Transverse colon (tissue), 4 donors: ENCODE results near the gene SHQ1. TPM values are rescaled to one million over a fixed set of nuclear protein-coding genes. Genes with fewer than 3 reads are reported as not detected.

Source experiments
- DNase-seq: peaks from one replicate; pipeline ENCODE4 v3.0.0-alpha.2; 2019
- H3K27ac ChIP-seq, 4 donors: fragments of 200-600 bp; sonication (generic); 2 replicates each; pipeline ENCODE4 v1.5.1; 2016 to 2018; ENCODE audit warnings: inconsistent platforms in 4 of 4
- H3K27me3 ChIP-seq: fragments of 200-600 bp; sonication (generic); 2 replicates; pipeline ENCODE4 v1.5.1; 2017; ENCODE audit warnings: inconsistent platforms
- H3K36me3 ChIP-seq, 4 donors: fragments of 200-600 bp; sonication (generic); 2 replicates each; pipeline ENCODE4 v1.5.1; 2017 to 2019; ENCODE audit warnings: inconsistent platforms in 4 of 4
- H3K4me1 ChIP-seq, 4 donors: fragments of 200-600 bp; sonication (generic); 2 replicates each; pipeline ENCODE4 v1.5.1; 2017 to 2020; ENCODE audit warnings: inconsistent platforms in 4 of 4
- H3K4me3 ChIP-seq, 4 donors: fragments of 200-600 bp; sonication (generic); 1 replicate in 1 of 4; 2 replicates in 3 of 4; pipeline versions ENCODE4 v1.5.1 to v1.6.1; 2017 to 2019; ENCODE audit warnings: inconsistent platforms in 4 of 4
- H3K9me3 ChIP-seq, 2 donors: fragments of 200-600 bp; sonication (generic); 2 replicates each; pipeline ENCODE4 v1.5.1; 2017 to 2019; ENCODE audit warnings: inconsistent platforms in 2 of 2
- CTCF ChIP-seq, 5 experiments: fragments of 200-600 bp in 3 of 5; fragments of 450-650 bp in 2 of 5; sonication (generic) in 3 of 5; IDR thresholded peaks; 1 replicate in 2 of 5; 2 replicates in 3 of 5; pipeline ENCODE4 v1.5.1; 2016 to 2017; ENCODE audit warnings: antibody characterized with exemption in 5 of 5, inconsistent platforms in 3 of 5, mild to moderate bottlenecking in 2 of 5, moderate library complexity in 1 of 5
- EP300 ChIP-seq: sonication (generic); formaldehyde crosslinking; IDR thresholded peaks from one replicate; pipeline ENCODE4 v1.6.1; 2017; ENCODE audit warnings: antibody characterized with exemption, low read depth
- POLR2A ChIP-seq: fragments of 450-650 bp; IDR thresholded peaks from one replicate; pipeline ENCODE4 v1.6.1; 2016; ENCODE audit warnings: antibody characterized with exemption, mild to moderate bottlenecking, moderate library complexity
- POLR2AphosphoS5 ChIP-seq, 3 donors: sonication (generic); formaldehyde crosslinking; IDR thresholded peaks; one replicate each; pipeline ENCODE4 v1.6.1; 2016; ENCODE audit warnings: antibody characterized with exemption in 3 of 3
- WGBS, 2 donors: methylation state at CpG; one replicate each; pipeline ENCODE4 v1.1.5; 2018; ENCODE audit warnings: low coverage in 1 of 2; 5-methylcytosine and 5-hydroxymethylcytosine counted together
- in situ Hi-C, 4 donors: fragments of 200-750 bp; cut with MboI; loops; one replicate each; pipeline versions ENCODE4 v1.15.0 to v1.15.1; 2017; ENCODE audit warnings: low sequenced_read_pairs in 3 of 4, low pct_ligation_motif_present in 1 of 4, low pct_unique_long_range_greater_than_20kb in 1 of 4
- intact Hi-C: fragments of 100-400 bp; cut with DNase I; formaldehyde crosslinking; loops from one replicate; pipeline ENCODE4 v1.15.1; 2023; ENCODE audit warnings: low total_unique reads
- total RNA-seq, 4 donors: library from RNA; depleted of rRNA; stranded (reverse); fragments of >200 nt; gene quantifications; one replicate each; pipeline ENCODE4 v1.1.0, GENCODE V29; 2016

SHQ1 gene
- total RNA-seq, 4 donors from 2014 or later = 4.9 to 21.3 (median 13.1) TPM

- H3K4me1 ChIP-seq = no peaks in the 10 kb centered on the region
- no peaks in the 10 kb centered on the region for H3K36me3 ChIP-seq
- no peak overlapping the region for H3K27ac ChIP-seq
- intact Hi-C loops = loop anchor here (10.0 kb wide), 1 partner anchor 1948 kb away; no protein-coding TSS in a partner anchor
- WGBS, 2 donors = 84 to 100% methylated on average over 2 of the region's 2 CpGs
- in situ Hi-C loops = no loop called here
- DNase-seq = no peak
- H3K4me3 ChIP-seq = no peak overlapping the region
- no peaks in the 10 kb centered on the region for H3K27me3 ChIP-seq
- no peak for TF ChIP-seq EP300
- no peaks in the 10 kb centered on the region for H3K9me3 ChIP-seq
These were observed 65.7 kb downstream of the SHQ1 start for GRCh38 chr3:72782521-72782920.

GRCh38 chr3:72769758-72770540, 78.3 kb downstream of the SHQ1 start:
- 89% methylated on average over 1 of the region's 1 CpG; no CpG with 5 or more reads in 1 of the 2 donors for WGBS, 2 donors
- H3K4me3 ChIP-seq = no peak overlapping the region
- in situ Hi-C loops (no loop called here), intact Hi-C loops (no loop called here)
- no peak for TF ChIP-seq EP300
- TF ChIP-seq POLR2AphosphoS5 (IDR thresholded peaks at IDR 0.05) = no peak
- no peak for TF ChIP-seq CTCF (IDR thresholded peaks at IDR 0.05)
- no peak for TF ChIP-seq POLR2A
- H3K27ac ChIP-seq = no peak overlapping the region
- H3K4me1 ChIP-seq = peaks cover 0 to 8% (median 0%) of the 10 kb centered on the region in 4 donors
- H3K27me3 ChIP-seq = no peaks in the 10 kb centered on the region
- H3K9me3 ChIP-seq = no peaks in the 10 kb centered on the region
- no peaks in the 10 kb centered on the region for H3K36me3 ChIP-seq
- no peak for DNase-seq

- intact Hi-C loops (no loop called here), in situ Hi-C loops (no loop called here)
- Histone ChIP-seq H3K4me3 (no peak overlapping the region), H3K4me1 (peaks cover 0 to 8% (median 1%) of the 10 kb centered on the region in 4 donors), H3K27ac (no peak overlapping the region), H3K36me3 (no peaks in the 10 kb centered on the region), H3K27me3 (no peaks in the 10 kb centered on the region), H3K9me3 (no peaks in the 10 kb centered on the region)
- WGBS, 2 donors = 100% methylated on average over 1 of the region's 1 CpG; no CpG with 5 or more reads in 1 of the 2 donors
- DNase-seq = no peak
- TF ChIP-seq POLR2A (no peak), EP300 (no peak), POLR2AphosphoS5 (IDR thresholded peaks at IDR 0.05) (no peak), CTCF (IDR thresholded peaks at IDR 0.05) (no peak)
These were observed 79.3 kb downstream of the SHQ1 start for GRCh38 chr3:72768936-72769335.

- intact Hi-C loops (no loop called here), in situ Hi-C loops (no loop called here)
- H3K36me3 ChIP-seq = no peaks in the 10 kb centered on the region
- no peak overlapping the region for H3K27ac ChIP-seq
- H3K9me3 ChIP-seq = no peaks in the 10 kb centered on the region
- WGBS, 2 donors = 85 to 97% methylated on average over 4 to 6 of the region's 6 CpGs
- DNase-seq = no peak
- no peaks in the 10 kb centered on the region for H3K27me3 ChIP-seq
- H3K4me1 ChIP-seq = peaks cover 0 to 8% (median 2%) of the 10 kb centered on the region in 4 donors
- no peak overlapping the region for H3K4me3 ChIP-seq
- no peak for TF ChIP-seq EP300
- TF ChIP-seq POLR2AphosphoS5 (IDR thresholded peaks at IDR 0.05) = no peak
- TF ChIP-seq POLR2A = no peak
These were observed 79.8 kb downstream of the SHQ1 start for GRCh38 chr3:72768481-72768880.

GRCh38 chr3:72768006-72768441, 80.2 kb downstream of the SHQ1 start:
- TF ChIP-seq CTCF (IDR thresholded peaks at IDR 0.05) = no peak
- no peak for TF ChIP-seq POLR2A
- TF ChIP-seq POLR2AphosphoS5 (IDR thresholded peaks at IDR 0.05) = no peak
- TF ChIP-seq EP300 = no peak
- no peaks in the 10 kb centered on the region for H3K27me3 ChIP-seq
- in situ Hi-C loops (no loop called here), intact Hi-C loops (no loop called here)
- no peaks in the 10 kb centered on the region for H3K36me3 ChIP-seq
- peaks cover 0 to 8% (median 2%) of the 10 kb centered on the region in 4 donors for H3K4me1 ChIP-seq
- H3K9me3 ChIP-seq = no peaks in the 10 kb centered on the region
- 74 to 81% methylated on average over 4 to 5 of the region's 5 CpGs for WGBS, 2 donors
- DNase-seq = no peak
- H3K27ac ChIP-seq = no peak overlapping the region
- H3K4me3 ChIP-seq = no peak overlapping the region
